Transverse colon (tissue), 4 donors: ENCODE data around the gene KCNAB3.

Experiments
- POLR2AphosphoS5 ChIP-seq, 3 donors: sonication (generic); formaldehyde crosslinking; IDR thresholded peaks; one replicate each; pipeline ENCODE4 v1.6.1; 2016; ENCODE audit warnings: antibody characterized with exemption in 3 of 3
- TF ChIP-seq, protein P1 (sequence below), 5 experiments: fragments of 200-600 bp in 3 of 5; fragments of 450-650 bp in 2 of 5; sonication (generic) in 3 of 5; IDR thresholded peaks; 1 replicate in 2 of 5; 2 replicates in 3 of 5; pipeline ENCODE4 v1.5.1; 2016 to 2017; ENCODE audit warnings: antibody characterized with exemption in 5 of 5, inconsistent platforms in 3 of 5, mild to moderate bottlenecking in 2 of 5, moderate library complexity in 1 of 5

DNA sequence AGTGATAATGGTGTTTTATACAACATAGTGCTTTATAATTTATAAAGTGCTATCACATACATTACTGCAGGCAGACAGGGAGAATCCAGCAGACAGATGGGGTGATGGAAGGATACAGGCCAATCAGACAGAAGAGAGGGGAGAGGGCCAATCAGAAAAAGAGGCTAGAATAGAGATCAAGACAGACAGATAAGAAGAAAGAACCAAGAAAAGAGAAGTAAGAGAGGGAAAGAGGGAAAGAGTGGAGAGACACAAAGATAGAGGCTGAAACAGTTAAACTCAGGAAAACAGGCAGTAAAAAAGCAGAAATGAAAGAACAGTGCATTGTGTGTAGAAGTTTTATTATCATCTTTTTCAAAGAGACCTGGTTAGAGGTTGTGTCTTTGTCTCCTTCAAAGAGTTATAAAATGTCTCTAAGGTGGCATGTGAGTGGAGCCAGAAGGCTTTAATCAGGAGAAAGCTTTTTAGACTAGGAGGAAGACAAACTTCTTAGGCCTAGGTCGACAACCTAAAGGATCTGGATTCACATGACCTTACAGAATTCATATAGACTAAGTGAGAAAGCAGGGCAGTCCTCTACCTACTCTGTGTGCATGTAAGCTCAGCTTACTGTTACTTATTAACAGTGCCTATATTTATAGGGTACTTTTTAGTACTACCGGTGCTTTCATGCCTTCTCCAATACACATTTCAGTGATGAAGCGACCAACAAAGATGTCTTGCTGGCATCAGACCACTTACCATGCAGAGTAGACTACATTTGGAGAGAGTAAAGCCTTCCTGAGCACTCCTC is 49.4 kb downstream of the KCNAB3 start:
- TF ChIP-seq, protein P1, sequence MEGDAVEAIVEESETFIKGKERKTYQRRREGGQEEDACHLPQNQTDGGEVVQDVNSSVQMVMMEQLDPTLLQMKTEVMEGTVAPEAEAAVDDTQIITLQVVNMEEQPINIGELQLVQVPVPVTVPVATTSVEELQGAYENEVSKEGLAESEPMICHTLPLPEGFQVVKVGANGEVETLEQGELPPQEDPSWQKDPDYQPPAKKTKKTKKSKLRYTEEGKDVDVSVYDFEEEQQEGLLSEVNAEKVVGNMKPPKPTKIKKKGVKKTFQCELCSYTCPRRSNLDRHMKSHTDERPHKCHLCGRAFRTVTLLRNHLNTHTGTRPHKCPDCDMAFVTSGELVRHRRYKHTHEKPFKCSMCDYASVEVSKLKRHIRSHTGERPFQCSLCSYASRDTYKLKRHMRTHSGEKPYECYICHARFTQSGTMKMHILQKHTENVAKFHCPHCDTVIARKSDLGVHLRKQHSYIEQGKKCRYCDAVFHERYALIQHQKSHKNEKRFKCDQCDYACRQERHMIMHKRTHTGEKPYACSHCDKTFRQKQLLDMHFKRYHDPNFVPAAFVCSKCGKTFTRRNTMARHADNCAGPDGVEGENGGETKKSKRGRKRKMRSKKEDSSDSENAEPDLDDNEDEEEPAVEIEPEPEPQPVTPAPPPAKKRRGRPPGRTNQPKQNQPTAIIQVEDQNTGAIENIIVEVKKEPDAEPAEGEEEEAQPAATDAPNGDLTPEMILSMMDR (IDR thresholded peaks at IDR 0.05) = no peak
- TF ChIP-seq POLR2AphosphoS5 (IDR thresholded peaks at IDR 0.05) = no peak
